ENCODE results near the gene PLOD3. TPM values are rescaled to one million over a fixed set of nuclear protein-coding genes. Genes with fewer than 3 reads are reported as not detected.

The PLOD3 gene
- total and polyA plus RNA-seq, 9 of the 15 experiments (the other 6 are each of a cell fraction or from before 2014, with no cell fraction given) = 2.8 to 101 (median 30.9) TPM

GRCh38 chr7:101169110-101169837 lies 48.1 kb downstream of the PLOD3 start (continued):
- no peak for TF ChIP-seq TCF3 (CRISPR knock-in tag; IDR thresholded peaks at IDR 0.05)
- 0 out of 2 replicates have a peak, but pooled peaks have one; percentile 22 for TF ChIP-seq ZEB2 (IDR thresholded peaks at IDR 0.05)
- no peak for TF ChIP-seq ATF2 (CRISPR knock-in tag; IDR thresholded peaks at IDR 0.05)
- 0 out of 2 replicates have a peak, but pooled peaks have one; percentile 16 for TF ChIP-seq ARID2 (IDR thresholded peaks at IDR 0.05)
- TF ChIP-seq VEZF1 (CRISPR knock-in tag; IDR thresholded peaks at IDR 0.05) = peak; percentile 62
- no peak for TF ChIP-seq ZNF740 (CRISPR knock-in tag; IDR thresholded peaks at IDR 0.05)
- no peak for TF ChIP-seq ZNF740 (tag; IDR thresholded peaks at IDR 0.05)
- peak; percentile 17 for TF ChIP-seq BRD9 (IDR thresholded peaks at IDR 0.05; ENCODE audit: low read depth, partially characterized antibody)
- TF ChIP-seq HCFC1 (IDR thresholded peaks at IDR 0.05; ENCODE audit: low read depth, low read length) = no peak
- no peak for TF ChIP-seq TAL1 (IDR thresholded peaks at IDR 0.05)
- TF ChIP-seq ZNF23 (CRISPR knock-in tag; IDR thresholded peaks at IDR 0.05) = no peak
- TF ChIP-seq BCOR (IDR thresholded peaks at IDR 0.05) = peak; percentile 23; the same call in 1 of the 2 replicates
- peak; percentile 44; the same call in 1 of the 2 replicates for TF ChIP-seq ZBTB2 (IDR thresholded peaks at IDR 0.05)
- no peak for TF ChIP-seq MAX (CRISPR knock-in tag; IDR thresholded peaks at IDR 0.05)
- peak; percentile 92 for TF ChIP-seq ATF3 (IDR thresholded peaks at IDR 0.05)
- TF ChIP-seq ATF3 (CRISPR knock-in tag; conservative IDR thresholded peaks at IDR 0.05) = no peak
- no peak for TF ChIP-seq ZNF780A (CRISPR knock-in tag; IDR thresholded peaks at IDR 0.05)
- TF ChIP-seq KAT7 (CRISPR knock-in tag; IDR thresholded peaks at IDR 0.05; ENCODE audit: borderline replicate concordance) = no peak
- TF ChIP-seq MXI1 (IDR thresholded peaks at IDR 0.05; ENCODE audit: low read depth, low read length) = no peak
- no peak for TF ChIP-seq FOXK1 (CRISPR knock-in tag; IDR thresholded peaks at IDR 0.05; ENCODE audit: borderline replicate concordance)
- TF ChIP-seq SMARCE1 (IDR thresholded peaks at IDR 0.05) = peak; percentile 92
- TF ChIP-seq ZNF134 (CRISPR knock-in tag; conservative IDR thresholded peaks at IDR 0.05) = no peak
- no peak for TF ChIP-seq NUFIP1 (IDR thresholded peaks at IDR 0.05; ENCODE audit: partially characterized antibody)
- TF ChIP-seq CAMTA2 (CRISPR knock-in tag; conservative IDR thresholded peaks at IDR 0.05) = no peak

Data from K562 (cell line).